Mucosa of stomach (tissue), 1 donor: ENCODE measurements around the gene COL19A1.

Source experiments
- H3K27me3 ChIP-seq: one replicate; pipeline ENCODE4 v1.7.0; 2013; ENCODE audit warnings: mild to moderate bottlenecking, low read length; ENCODE audit not compliant: control insufficient read depth, insufficient read depth
- H3K36me3 ChIP-seq: one replicate; pipeline ENCODE4 v1.7.0; 2013; ENCODE audit warnings: low read length; ENCODE audit not compliant: control insufficient read depth, insufficient read depth
- H3K4me1 ChIP-seq: one replicate; pipeline ENCODE4 v1.7.0; 2013; ENCODE audit warnings: mild to moderate bottlenecking, low read length; ENCODE audit not compliant: control insufficient read depth, insufficient read depth
- H3K4me3 ChIP-seq: one replicate; pipeline ENCODE4 v1.7.0; 2013; ENCODE audit warnings: low read length
- H3K9ac ChIP-seq: one replicate; pipeline ENCODE4 v1.7.0; 2013; ENCODE audit warnings: mild to moderate bottlenecking, low read length, moderate library complexity
- H3K9me3 ChIP-seq: one replicate; pipeline ENCODE4 v1.7.0; 2013; ENCODE audit warnings: mild to moderate bottlenecking, low read length, moderate library complexity; ENCODE audit not compliant: control insufficient read depth
- donor health status: Pancreatic carcinoma.

Gene COL19A1

GRCh38 chr6:70099732-70100131 lies 233.4 kb downstream of the COL19A1 start:
- no peak overlapping the region for H3K9ac ChIP-seq
- H3K36me3 ChIP-seq = no peaks in the 10 kb centered on the region
- no peaks in the 10 kb centered on the region for H3K9me3 ChIP-seq
- no peaks in the 10 kb centered on the region for H3K27me3 ChIP-seq
- no peaks in the 10 kb centered on the region for H3K4me1 ChIP-seq
- no peak overlapping the region for H3K4me3 ChIP-seq

- H3K27me3 ChIP-seq = no peaks in the 10 kb centered on the region
- no peaks in the 10 kb centered on the region for H3K9me3 ChIP-seq
- no peak overlapping the region for H3K4me3 ChIP-seq
- H3K9ac ChIP-seq = no peak overlapping the region
- no peaks in the 10 kb centered on the region for H3K36me3 ChIP-seq
- no peaks in the 10 kb centered on the region for H3K4me1 ChIP-seq
Measured at GRCh38 chr6:70103798-70104197, 237.4 kb downstream of the COL19A1 start.

GRCh38 chr6:70107852-70108629 lies 241.7 kb downstream of the COL19A1 start:
- Histone ChIP-seq H3K9ac (no peak overlapping the region), H3K36me3 (no peaks in the 10 kb centered on the region), H3K27me3 (no peaks in the 10 kb centered on the region), H3K9me3 (no peaks in the 10 kb centered on the region), H3K4me3 (no peak overlapping the region), H3K4me1 (no peaks in the 10 kb centered on the region)

- Histone ChIP-seq H3K27me3 (no peaks in the 10 kb centered on the region), H3K36me3 (no peaks in the 10 kb centered on the region), H3K9ac (no peak overlapping the region), H3K4me3 (no peak overlapping the region), H3K4me1 (no peaks in the 10 kb centered on the region), H3K9me3 (no peaks in the 10 kb centered on the region)
Measured at GRCh38 chr6:70110126-70111022, 244.0 kb downstream of the COL19A1 start.

DNA sequence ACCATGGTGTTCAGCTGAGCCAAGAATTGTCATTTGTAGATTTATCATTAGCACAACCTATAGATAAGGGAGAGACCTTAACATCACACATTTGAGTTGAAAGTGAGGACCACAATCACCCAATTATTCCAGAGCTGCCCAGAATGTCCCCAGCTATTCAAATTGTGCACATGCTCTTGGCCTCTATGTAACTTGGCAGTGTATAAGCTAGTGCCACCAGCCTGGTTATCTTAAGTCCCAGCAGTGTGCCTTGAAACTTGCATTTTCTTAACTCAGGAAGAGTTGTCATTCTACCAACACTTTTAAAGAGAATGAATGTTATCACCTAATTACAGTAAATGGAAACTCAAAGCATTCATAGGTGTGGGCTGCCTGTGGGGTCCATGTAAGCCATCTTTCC lies 245.4 kb downstream of the COL19A1 start:
- H3K36me3 ChIP-seq = no peaks in the 10 kb centered on the region
- H3K4me3 ChIP-seq = no peak overlapping the region
- no peaks in the 10 kb centered on the region for H3K27me3 ChIP-seq
- no peak overlapping the region for H3K9ac ChIP-seq
- no peaks in the 10 kb centered on the region for H3K9me3 ChIP-seq
- no peaks in the 10 kb centered on the region for H3K4me1 ChIP-seq

- Histone ChIP-seq H3K4me3 (no peak overlapping the region), H3K9me3 (no peaks in the 10 kb centered on the region), H3K9ac (no peak overlapping the region), H3K27me3 (no peaks in the 10 kb centered on the region), H3K4me1 (no peaks in the 10 kb centered on the region), H3K36me3 (no peaks in the 10 kb centered on the region)
Measured at GRCh38 chr6:70112716-70113115, 246.4 kb downstream of the COL19A1 start.

DNA sequence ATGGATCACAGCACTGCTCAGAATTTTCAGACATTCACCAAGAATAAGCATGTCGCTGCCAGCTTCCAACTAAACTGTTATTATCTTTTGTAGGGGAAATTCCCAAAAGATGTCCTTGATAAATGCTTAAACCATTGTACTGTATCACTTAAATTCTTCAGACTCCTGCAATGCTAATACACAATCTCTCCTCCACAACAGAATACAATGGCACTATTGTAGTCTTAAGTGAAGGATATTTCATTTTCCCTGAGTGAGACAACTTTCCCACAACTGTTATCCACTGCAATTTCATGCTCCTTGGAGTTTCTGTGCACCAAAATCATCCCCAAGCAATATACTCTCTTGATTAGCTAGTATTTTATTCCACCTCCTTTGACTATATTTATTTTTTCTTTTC lies 246.8 kb downstream of the COL19A1 start:
- no peak overlapping the region for H3K4me3 ChIP-seq
- no peaks in the 10 kb centered on the region for H3K4me1 ChIP-seq
- no peaks in the 10 kb centered on the region for H3K27me3 ChIP-seq
- no peak overlapping the region for H3K9ac ChIP-seq
- H3K36me3 ChIP-seq = no peaks in the 10 kb centered on the region
- no peaks in the 10 kb centered on the region for H3K9me3 ChIP-seq

DNA sequence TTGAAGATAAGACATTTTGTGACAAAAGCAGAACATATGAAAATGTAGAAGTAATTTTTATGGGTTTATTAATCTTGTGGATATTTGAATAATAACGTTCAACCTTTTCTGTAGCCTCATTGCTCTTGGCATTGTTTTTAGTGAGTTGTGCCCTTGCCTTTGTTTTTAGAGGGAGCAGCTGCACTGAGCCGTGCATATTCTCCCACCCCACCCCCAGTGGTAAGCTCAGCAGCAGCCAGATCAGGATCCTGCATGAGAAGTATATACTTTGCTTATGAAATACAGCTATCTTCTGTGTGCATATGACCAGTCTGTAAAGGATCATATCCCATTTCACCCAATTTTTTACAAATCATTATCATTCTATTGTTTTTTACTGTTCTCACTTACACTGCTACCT lies 252.3 kb downstream of the COL19A1 start:
- no peaks in the 10 kb centered on the region for H3K9me3 ChIP-seq

DNA sequence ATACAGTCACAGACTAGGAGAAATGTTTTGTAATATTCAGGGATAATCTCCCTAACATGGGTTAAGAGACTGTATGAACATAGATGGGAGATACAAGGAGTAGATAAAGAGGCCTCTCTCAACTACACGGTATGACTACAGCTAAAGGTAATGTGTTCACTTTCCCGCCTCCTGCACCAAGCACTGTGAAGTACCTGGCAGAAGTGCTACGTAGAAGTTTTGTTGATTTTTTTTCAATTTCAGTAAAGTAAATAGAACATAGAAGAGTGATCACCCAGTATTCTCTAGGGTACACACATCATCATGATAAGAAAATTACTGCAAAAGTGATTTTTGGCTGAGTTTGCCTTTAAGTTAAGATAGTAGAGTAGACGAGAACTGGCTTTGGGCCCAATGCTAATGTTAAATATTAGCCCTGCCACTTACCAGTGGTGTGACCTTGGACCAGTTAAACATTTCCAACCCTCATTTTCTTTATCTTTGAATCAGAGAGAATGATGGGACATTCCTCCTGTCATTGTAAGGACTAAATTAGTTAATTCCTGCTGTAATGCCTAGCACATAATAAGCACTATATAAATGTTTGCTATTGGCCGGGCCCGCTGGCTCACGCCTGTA lies 253.0 kb downstream of the COL19A1 start:
- Histone ChIP-seq H3K9me3 (no peaks in the 10 kb centered on the region), H3K36me3 (no peaks in the 10 kb centered on the region), H3K27me3 (no peaks in the 10 kb centered on the region), H3K4me3 (no peak overlapping the region), H3K4me1 (no peaks in the 10 kb centered on the region), H3K9ac (no peak overlapping the region)

More for the DNA sequence above, 252.3 kb downstream of the COL19A1 start:
- Histone ChIP-seq H3K4me1 (no peaks in the 10 kb centered on the region), H3K9ac (no peak overlapping the region), H3K36me3 (no peaks in the 10 kb centered on the region), H3K27me3 (no peaks in the 10 kb centered on the region), H3K4me3 (no peak overlapping the region)

GRCh38 chr6:70124443-70124842 lies 258.1 kb downstream of the COL19A1 start:
- no peaks in the 10 kb centered on the region for H3K27me3 ChIP-seq
- H3K9me3 ChIP-seq = no peaks in the 10 kb centered on the region
- H3K4me1 ChIP-seq = no peaks in the 10 kb centered on the region
- H3K4me3 ChIP-seq = no peak overlapping the region
- H3K9ac ChIP-seq = no peak overlapping the region
- no peaks in the 10 kb centered on the region for H3K36me3 ChIP-seq

- no peaks in the 10 kb centered on the region for H3K4me1 ChIP-seq
- H3K9ac ChIP-seq = no peak overlapping the region
- H3K36me3 ChIP-seq = no peaks in the 10 kb centered on the region
- no peaks in the 10 kb centered on the region for H3K27me3 ChIP-seq
- no peaks in the 10 kb centered on the region for H3K9me3 ChIP-seq
- H3K4me3 ChIP-seq = no peak overlapping the region
Measured at GRCh38 chr6:70124882-70125545, 258.7 kb downstream of the COL19A1 start.
